HEK293T (cell line): ENCODE results near the gene RABGAP1L.
A peak's percentile ranks its signal among the peaks of the same experiment; 100 is the strongest.

Source experiments
- CTCF ChIA-PET: fragments of 350-600 bp; formaldehyde crosslinking; extraction: SDS; loops from one replicate; lab custom pipeline; 2021; ENCODE audit warnings: antibody characterized with exemption, inconsistent platforms; lab: Yijun Ruan, JAX
- POLR2A ChIA-PET: fragments of 350-600 bp; formaldehyde crosslinking; extraction: SDS; loops from one replicate; lab custom pipeline; 2020; ENCODE audit warnings: antibody characterized with exemption, inconsistent platforms; lab: Yijun Ruan, JAX
- DNase-seq: peaks from one replicate; pipeline ENCODE4 v3.0.0; 2012; ENCODE audit warnings: mixed read lengths; ENCODE audit errors: extremely low spot score
- ARNT ChIP-seq: fragments of 450-650 bp; IDR thresholded peaks from 2 replicates; pipeline ENCODE4 v1.6.1; 2017; ENCODE audit warnings: mild to moderate bottlenecking
- BHLHE40 ChIP-seq: fragments of 450-650 bp; IDR thresholded peaks from 2 replicates; pipeline ENCODE4 v1.6.1; 2016; ENCODE audit warnings: mild to moderate bottlenecking, moderate library complexity, borderline replicate concordance
- CTBP1 ChIP-seq: fragments of 450-650 bp; IDR thresholded peaks from 2 replicates; pipeline ENCODE4 v1.6.1; 2016; ENCODE audit warnings: borderline replicate concordance
- ELF4 ChIP-seq: fragments of 450-650 bp; IDR thresholded peaks from 2 replicates; pipeline ENCODE4 v1.6.1; 2017; ENCODE audit warnings: antibody characterized with exemption
- FOXA1 ChIP-seq: fragments of 450-650 bp; IDR thresholded peaks from 2 replicates; pipeline ENCODE4 v1.6.1; 2016; ENCODE audit warnings: mild to moderate bottlenecking
- FOXK2 ChIP-seq: fragments of 450-650 bp; IDR thresholded peaks from 2 replicates; pipeline ENCODE4 v1.6.1; 2016; ENCODE audit warnings: mild to moderate bottlenecking
- FOXM1 ChIP-seq: fragments of 450-650 bp; IDR thresholded peaks from 2 replicates; pipeline ENCODE4 v1.6.1; 2017; ENCODE audit warnings: mild to moderate bottlenecking, borderline replicate concordance
- HDGF ChIP-seq: fragments of 450-650 bp; IDR thresholded peaks from 2 replicates; pipeline ENCODE4 v1.6.1; 2017; ENCODE audit warnings: antibody characterized with exemption, borderline replicate concordance
- L3MBTL2 ChIP-seq: fragments of 450-650 bp; conservative IDR thresholded peaks from 2 replicates; pipeline ENCODE4 v1.6.1; 2016; ENCODE audit warnings: mild to moderate bottlenecking
- LEF1 ChIP-seq: fragments of 450-650 bp; IDR thresholded peaks from 2 replicates; pipeline ENCODE4 v1.6.1; 2017; ENCODE audit warnings: mild to moderate bottlenecking, borderline replicate concordance
- NFRKB ChIP-seq: fragments of 450-650 bp; IDR thresholded peaks from 2 replicates; pipeline ENCODE4 v1.6.1; 2016; ENCODE audit warnings: mild to moderate bottlenecking, moderate library complexity
- SP1 ChIP-seq: fragments of 450-650 bp; IDR thresholded peaks from 2 replicates; pipeline ENCODE4 v1.6.1; 2017
- SUZ12 ChIP-seq: fragments of 450-650 bp; IDR thresholded peaks from 2 replicates; pipeline ENCODE4 v1.6.1; 2016; ENCODE audit warnings: mild to moderate bottlenecking
- TARDBP ChIP-seq: fragments of 450-650 bp; IDR thresholded peaks from 2 replicates; pipeline ENCODE4 v1.6.1; 2016
- ZNF384 ChIP-seq: fragments of 450-650 bp; IDR thresholded peaks from 2 replicates; pipeline ENCODE4 v1.6.1; 2016
- TF ChIP-seq, protein P1 (sequence below): fragments of 450-650 bp; IDR thresholded peaks from 2 replicates; pipeline ENCODE4 v1.6.1; 2016

The RABGAP1L gene

DNA sequence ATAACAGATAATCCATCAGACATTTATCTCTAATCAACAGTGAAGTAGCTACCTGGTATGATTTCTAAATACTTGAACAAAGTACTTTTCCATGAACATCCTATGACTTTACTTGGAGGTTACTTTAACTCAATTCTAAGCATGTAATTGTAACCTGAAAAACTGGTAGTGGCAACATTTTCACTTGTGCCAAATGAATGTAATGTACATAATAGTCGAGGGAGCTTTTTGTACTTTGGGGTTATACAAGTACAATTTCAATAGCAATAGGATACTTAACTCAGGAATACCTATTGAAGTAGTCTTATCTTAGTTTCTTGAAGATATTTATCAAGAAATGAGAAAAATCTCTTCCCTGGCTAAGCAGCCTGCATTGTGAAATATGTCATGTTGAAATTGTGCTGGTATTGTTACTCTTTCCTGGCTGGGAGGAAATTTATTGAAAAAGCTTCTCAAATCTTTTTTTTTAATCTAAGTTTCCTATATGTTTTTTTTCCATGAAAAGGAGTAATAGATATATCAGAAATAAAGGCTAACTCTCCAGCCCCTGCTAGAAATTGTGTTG lies 806.8 kb downstream of the RABGAP1L start:
- TF ChIP-seq FOXA1 (no peak), BHLHE40 (no peak), SP1 (no peak), CTBP1 (no peak), NFRKB (no peak), SUZ12 (no peak), ELF4 (no peak), TARDBP (no peak)
- TF ChIP-seq, protein P1, sequence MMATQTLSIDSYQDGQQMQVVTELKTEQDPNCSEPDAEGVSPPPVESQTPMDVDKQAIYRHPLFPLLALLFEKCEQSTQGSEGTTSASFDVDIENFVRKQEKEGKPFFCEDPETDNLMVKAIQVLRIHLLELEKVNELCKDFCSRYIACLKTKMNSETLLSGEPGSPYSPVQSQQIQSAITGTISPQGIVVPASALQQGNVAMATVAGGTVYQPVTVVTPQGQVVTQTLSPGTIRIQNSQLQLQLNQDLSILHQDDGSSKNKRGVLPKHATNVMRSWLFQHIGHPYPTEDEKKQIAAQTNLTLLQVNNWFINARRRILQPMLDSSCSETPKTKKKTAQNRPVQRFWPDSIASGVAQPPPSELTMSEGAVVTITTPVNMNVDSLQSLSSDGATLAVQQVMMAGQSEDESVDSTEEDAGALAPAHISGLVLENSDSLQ, result no peak
- DNase-seq, result no peak
- CTCF ChIA-PET, result interaction anchor here (0.6 kb wide), 1 partner anchor 1493 kb away, joined by 3 read pairs; no protein-coding TSS in a partner anchor
- POLR2A ChIA-PET, result interaction anchor here (1.0 kb wide), 1 partner anchor 33 kb away, joined by 4 read pairs; no protein-coding TSS in a partner anchor

DNA sequence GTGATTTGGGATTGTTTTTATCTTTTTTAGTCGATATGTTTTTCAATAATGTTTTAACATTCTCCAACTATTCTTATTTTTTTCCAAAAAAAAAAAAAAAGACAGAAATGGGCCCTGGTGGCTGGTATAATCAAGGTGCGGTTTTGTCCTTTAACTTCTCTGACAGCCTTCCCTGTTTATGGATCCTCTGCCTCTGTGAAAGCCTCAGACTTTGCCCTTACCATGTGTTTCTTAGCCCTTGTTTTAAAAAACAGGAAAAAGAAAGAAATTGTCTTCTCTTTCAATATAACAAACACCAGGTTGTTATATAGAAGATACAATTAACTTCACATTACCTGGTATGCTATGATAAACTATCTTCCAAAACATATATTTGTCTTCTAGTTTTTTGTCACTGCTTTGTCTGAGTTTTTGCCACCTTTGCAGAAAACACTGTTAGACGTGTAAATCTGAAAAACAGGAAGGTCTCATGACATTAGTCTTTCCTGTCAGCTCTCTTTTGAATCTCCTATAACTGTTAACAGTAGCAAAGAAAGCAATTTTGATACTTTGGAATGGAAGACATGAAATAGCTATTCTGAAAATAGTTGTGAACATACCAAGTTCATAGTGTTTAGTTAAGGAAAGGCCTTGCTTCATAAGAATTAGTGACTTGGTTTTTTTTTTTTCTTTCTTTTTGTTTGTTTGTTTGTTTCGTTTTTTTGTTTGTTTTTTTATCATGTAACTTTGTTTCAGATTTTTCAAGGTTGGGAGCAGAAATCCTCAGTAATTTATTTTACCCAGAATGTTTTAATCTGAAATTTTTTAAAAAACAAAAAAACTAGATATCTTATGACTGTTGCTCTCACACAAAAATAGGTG lies 808.8 kb downstream of the RABGAP1L start:
- TF ChIP-seq FOXM1 (no peak), TARDBP (no peak), FOXK2 (no peak), LEF1 (no peak), SUZ12 (no peak), BHLHE40 (no peak), NFRKB (no peak)
- DNase-seq, result no peak
- POLR2A ChIA-PET, result interaction anchor here (1.3 kb wide), 1 partner anchor 31 kb away, joined by 6 read pairs; no protein-coding TSS in a partner anchor
- CTCF ChIA-PET, result no interaction called here

DNA sequence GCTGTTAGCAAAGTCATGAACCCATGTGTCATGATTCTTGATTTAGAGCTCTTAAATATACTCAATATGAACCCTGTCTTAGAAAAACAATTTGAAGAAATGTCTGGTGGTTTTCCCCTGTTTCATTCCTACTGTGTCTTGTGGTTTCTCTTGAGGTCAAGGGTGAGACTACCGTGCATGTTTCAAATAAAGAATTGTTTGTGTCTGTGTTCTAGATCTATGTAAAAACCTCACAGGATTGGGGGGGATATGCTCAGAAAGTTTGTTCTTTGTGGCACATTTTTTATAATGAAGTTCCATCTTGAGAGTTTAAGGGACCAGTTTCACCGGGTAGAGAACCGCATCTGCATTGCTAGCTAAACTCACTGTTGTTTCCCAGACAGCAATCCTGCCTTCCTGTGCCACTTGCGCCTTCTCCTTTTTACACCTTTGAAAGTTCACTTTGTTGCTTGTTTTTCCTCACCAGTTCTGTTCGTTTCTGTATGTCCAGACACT lies 809.5 kb downstream of the RABGAP1L start:
- TF ChIP-seq, protein P1, result 0 out of 2 replicates have a peak, but pooled peaks have one; percentile 17
- TF ChIP-seq BHLHE40, result no peak
- TF ChIP-seq TARDBP, result no peak
- POLR2A ChIA-PET, result interaction anchor here (1.3 kb wide), 1 partner anchor 30 kb away, joined by 6 read pairs; no protein-coding TSS in a partner anchor
- no peak for DNase-seq
- CTCF ChIA-PET, result no interaction called here

DNA sequence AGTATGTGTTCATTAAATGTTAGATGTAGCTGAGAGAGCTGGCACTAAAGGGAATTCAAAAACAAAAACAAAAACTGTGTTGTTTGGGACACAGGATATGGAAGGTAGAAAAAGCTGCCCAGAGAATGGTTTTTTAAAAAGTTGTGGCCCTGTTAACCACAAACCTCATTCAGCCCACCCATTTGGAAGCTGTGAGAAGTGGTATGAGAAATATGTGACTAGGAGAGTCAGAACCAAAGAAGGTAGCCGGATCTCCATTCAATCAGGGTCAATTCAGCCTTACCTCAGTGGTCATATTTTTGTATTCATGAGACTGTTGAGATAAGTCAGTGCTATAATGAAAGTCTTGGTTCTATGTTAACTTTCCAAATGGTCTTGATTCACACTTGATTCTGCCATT lies 810.7 kb downstream of the RABGAP1L start:
- CTCF ChIA-PET, result no interaction called here
- POLR2A ChIA-PET, result no interaction called here
- no peak for DNase-seq

DNA sequence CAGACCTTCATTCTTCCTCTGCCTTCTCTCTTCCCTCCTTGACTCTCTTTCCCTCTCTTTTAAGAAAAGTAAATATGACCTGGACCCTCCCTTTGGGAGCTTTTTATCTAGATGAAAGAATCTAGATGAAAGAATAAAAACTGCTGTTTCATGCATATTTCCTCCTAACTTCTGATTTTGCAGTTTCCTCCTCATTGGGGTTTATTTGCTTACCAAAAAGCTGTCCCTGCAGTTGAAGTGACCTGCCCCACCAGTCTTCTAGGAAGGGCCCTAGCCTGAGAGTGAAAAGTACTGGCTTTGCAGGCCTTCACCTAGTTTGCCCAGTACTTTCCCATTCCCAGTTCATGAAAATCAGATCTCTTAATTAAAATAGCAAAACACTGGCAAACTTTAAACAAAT lies 812.1 kb downstream of the RABGAP1L start:
- ChIA-PET CTCF (no interaction called here), POLR2A (no interaction called here)
- TF ChIP-seq, protein P1, result no peak
- TF ChIP-seq SP1, result no peak
- TF ChIP-seq SUZ12, result no peak
- no peak for TF ChIP-seq ARNT
- TF ChIP-seq TARDBP, result no peak
- no peak for TF ChIP-seq ZNF384
- TF ChIP-seq LEF1, result no peak
- no peak for TF ChIP-seq L3MBTL2
- TF ChIP-seq BHLHE40, result no peak
- TF ChIP-seq ELF4, result no peak
- no peak for TF ChIP-seq HDGF
- TF ChIP-seq CTBP1, result no peak
- no peak for TF ChIP-seq FOXK2
- no peak for TF ChIP-seq FOXA1
- no peak for TF ChIP-seq NFRKB
- TF ChIP-seq FOXM1, result no peak
- DNase-seq, result no peak

More for the DNA sequence above, 810.7 kb downstream of the RABGAP1L start:
- TF ChIP-seq SUZ12, result no peak
- no peak for TF ChIP-seq ZNF384
- no peak for TF ChIP-seq HDGF
- TF ChIP-seq, protein P1, result no peak
- no peak for TF ChIP-seq SP1
- no peak for TF ChIP-seq TARDBP
- no peak for TF ChIP-seq FOXM1
- no peak for TF ChIP-seq FOXK2
- TF ChIP-seq NFRKB, result no peak
- TF ChIP-seq ARNT, result no peak
- no peak for TF ChIP-seq FOXA1
- no peak for TF ChIP-seq L3MBTL2
- TF ChIP-seq ELF4, result no peak
- TF ChIP-seq CTBP1, result no peak
- no peak for TF ChIP-seq BHLHE40
